ENCODE data around the gene C16orf96. TPM values are rescaled to one million over a fixed set of nuclear protein-coding genes. Genes with fewer than 3 reads are reported as not detected.

The C16orf96 gene
- total RNA-seq, 1 experiment from 2014 or later = 1.4 TPM

GRCh38 chr16:4612474-4612931 lies 56.4 kb downstream of the C16orf96 start:
- H3K9me3 Mint-ChIP-seq = no peaks in the 10 kb centered on the region
- no peak overlapping the region for H2BK20ac ChIP-seq (ENCODE audit: low read depth, low read length, poor library complexity, severe bottlenecking)
- peak overlapping the region; percentile 80 to 84 for H3K4me3 Mint-ChIP-seq
- no peak overlapping the region for H4K91ac ChIP-seq (ENCODE audit: insufficient read length, low read depth, low read length)
- no peak overlapping the region for H3K56ac ChIP-seq (ENCODE audit: insufficient read length, low read depth, low read length)
- TF ChIP-seq, protein P1, sequence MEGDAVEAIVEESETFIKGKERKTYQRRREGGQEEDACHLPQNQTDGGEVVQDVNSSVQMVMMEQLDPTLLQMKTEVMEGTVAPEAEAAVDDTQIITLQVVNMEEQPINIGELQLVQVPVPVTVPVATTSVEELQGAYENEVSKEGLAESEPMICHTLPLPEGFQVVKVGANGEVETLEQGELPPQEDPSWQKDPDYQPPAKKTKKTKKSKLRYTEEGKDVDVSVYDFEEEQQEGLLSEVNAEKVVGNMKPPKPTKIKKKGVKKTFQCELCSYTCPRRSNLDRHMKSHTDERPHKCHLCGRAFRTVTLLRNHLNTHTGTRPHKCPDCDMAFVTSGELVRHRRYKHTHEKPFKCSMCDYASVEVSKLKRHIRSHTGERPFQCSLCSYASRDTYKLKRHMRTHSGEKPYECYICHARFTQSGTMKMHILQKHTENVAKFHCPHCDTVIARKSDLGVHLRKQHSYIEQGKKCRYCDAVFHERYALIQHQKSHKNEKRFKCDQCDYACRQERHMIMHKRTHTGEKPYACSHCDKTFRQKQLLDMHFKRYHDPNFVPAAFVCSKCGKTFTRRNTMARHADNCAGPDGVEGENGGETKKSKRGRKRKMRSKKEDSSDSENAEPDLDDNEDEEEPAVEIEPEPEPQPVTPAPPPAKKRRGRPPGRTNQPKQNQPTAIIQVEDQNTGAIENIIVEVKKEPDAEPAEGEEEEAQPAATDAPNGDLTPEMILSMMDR (conservative IDR thresholded peaks at IDR 0.05) = peak; percentile 57
- H3K23me2 ChIP-seq (ENCODE audit: insufficient read length, low read depth, low read length, poor library complexity, severe bottlenecking) = peaks cover 12% of the 10 kb centered on the region
- H3K9ac ChIP-seq (ENCODE audit: extremely low read depth, insufficient read length, low read length) = no peak overlapping the region
- peaks cover 1% of the 10 kb centered on the region; the same call in 1 of the 2 replicates for H3K27me3 Mint-ChIP-seq (ENCODE audit: low read depth)
- peak overlapping the region in 1 of 3 experiments; percentile 34; a peak in 1 of 7 replicates for H3K27ac Mint-ChIP-seq
- peaks cover 0 to 15% (median 6%) of the 10 kb centered on the region in 3 experiments; a peak in 5 of 7 replicates for H3K36me3 Mint-ChIP-seq (ENCODE audit: insufficient read depth in 1 of 3, low read depth in 3 of 3)
- no CpG with 5 or more reads among the region's 7 CpGs for WGBS (ENCODE audit: extremely low coverage, insufficient read length, low lambda C conversion rate)
- no peak overlapping the region for H3K4ac ChIP-seq (ENCODE audit: low read depth, low read length)
- H3K4me1 Mint-ChIP-seq = peaks cover 19 to 31% of the 10 kb centered on the region in 2 experiments
- DNase-seq = peak; percentile 84
- no peaks in the 10 kb centered on the region for H3K27me3 ChIP-seq (ENCODE audit: insufficient read depth, low read length)
- H2AFZ ChIP-seq (ENCODE audit: low read length) = no peak overlapping the region
- no peak overlapping the region for H3K23ac ChIP-seq (ENCODE audit: insufficient read length, low read depth, low read length)
- no peak overlapping the region for H3T11ph ChIP-seq (ENCODE audit: low read length)
- no peak overlapping the region for H2BK12ac ChIP-seq (ENCODE audit: insufficient read length, low read depth, low read length)
- H3K9me3 ChIP-seq (ENCODE audit: control insufficient read depth, low read depth, low read length) = no peaks in the 10 kb centered on the region
- peaks cover 7% of the 10 kb centered on the region for H3K79me1 ChIP-seq (ENCODE audit: insufficient read depth, low read depth, low read length, poor library complexity, severe bottlenecking)
- H3K14ac ChIP-seq (ENCODE audit: insufficient read depth, low read length) = peak overlapping the region; percentile 30; the same call in 1 of the 2 replicates
- H2BK120ac ChIP-seq (ENCODE audit: low read depth, low read length, poor library complexity, severe bottlenecking) = no peak overlapping the region
- no peak overlapping the region for H2BK5ac ChIP-seq (ENCODE audit: insufficient read length, low read length)
- H2AK5ac ChIP-seq (ENCODE audit: insufficient read length, low read length) = no peak overlapping the region
- H2BK15ac ChIP-seq (ENCODE audit: low read depth, low read length) = no peak overlapping the region
- H4K8ac ChIP-seq (replicated peaks; ENCODE audit: insufficient read length, low read depth, low read length) = no peak overlapping the region
- no peak overlapping the region for H3K27ac ChIP-seq (ENCODE audit: insufficient read length, low read depth, low read length)
- H3K18ac ChIP-seq (ENCODE audit: insufficient read length, low read depth, low read length) = peak overlapping the region; percentile 66
- H4K5ac ChIP-seq (ENCODE audit: insufficient read length, low read depth, low read length) = no peak overlapping the region
- no peaks in the 10 kb centered on the region for H3K4me1 ChIP-seq (ENCODE audit: insufficient read depth, low read length)
- H3K79me2 ChIP-seq (ENCODE audit: insufficient read depth, low read length) = peaks cover 20% of the 10 kb centered on the region; the same call in 1 of the 2 replicates
- H3K4me2 ChIP-seq (ENCODE audit: insufficient read depth, insufficient read length, low read length) = peak overlapping the region; percentile 89
- H4K20me1 ChIP-seq (ENCODE audit: control insufficient read depth, insufficient read depth, insufficient read length) = no peaks in the 10 kb centered on the region
